ENCODE measurements around the gene STK39. TPM values are rescaled to one million over a fixed set of nuclear protein-coding genes. Genes with fewer than 3 reads are reported as not detected.

The STK39 gene
- total RNA-seq, 1 experiment from 2014 or later: 27.4 TPM

DNA sequence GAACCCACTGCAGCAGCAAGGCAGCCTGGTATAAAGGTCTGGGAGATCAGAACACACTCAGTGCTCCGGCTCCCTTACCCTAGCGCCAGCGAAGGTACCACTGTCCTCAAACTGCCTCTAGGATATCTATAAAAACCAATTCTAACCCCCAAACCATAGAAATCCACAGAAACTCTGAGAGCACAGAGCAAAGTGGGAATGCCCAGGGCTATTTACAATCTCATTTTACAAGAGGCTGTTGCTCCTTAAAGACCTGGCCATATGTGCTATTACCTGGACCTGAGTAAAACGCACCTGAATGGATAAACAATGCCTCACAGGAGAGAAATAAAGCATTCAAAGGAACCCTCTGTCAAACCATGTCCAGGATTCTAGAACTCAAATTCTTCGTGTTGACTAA, 4.3 kb downstream of the STK39 start:
- DNase-seq (ENCODE audit: low read depth): no peak

DNA sequence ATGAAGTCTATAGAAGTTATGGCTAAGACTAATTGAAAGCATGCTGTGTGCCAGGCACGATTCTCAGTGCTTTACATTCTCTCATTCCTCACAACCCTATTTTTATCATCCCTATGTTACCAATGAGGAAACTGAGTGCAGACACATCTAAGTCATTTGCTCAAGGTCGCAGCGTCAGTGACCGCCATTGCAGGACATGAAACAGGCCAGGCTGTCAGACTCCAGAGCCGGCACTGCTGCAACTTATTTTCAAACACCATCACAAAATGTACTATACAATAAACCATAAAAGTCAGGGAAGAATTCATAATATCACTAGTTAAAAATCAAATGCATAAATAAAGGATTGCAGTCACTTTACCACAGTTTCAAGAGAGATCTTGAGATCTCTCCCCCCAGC, 5.6 kb downstream of the STK39 start:
- DNase-seq (ENCODE audit: low read depth): no peak

DNA sequence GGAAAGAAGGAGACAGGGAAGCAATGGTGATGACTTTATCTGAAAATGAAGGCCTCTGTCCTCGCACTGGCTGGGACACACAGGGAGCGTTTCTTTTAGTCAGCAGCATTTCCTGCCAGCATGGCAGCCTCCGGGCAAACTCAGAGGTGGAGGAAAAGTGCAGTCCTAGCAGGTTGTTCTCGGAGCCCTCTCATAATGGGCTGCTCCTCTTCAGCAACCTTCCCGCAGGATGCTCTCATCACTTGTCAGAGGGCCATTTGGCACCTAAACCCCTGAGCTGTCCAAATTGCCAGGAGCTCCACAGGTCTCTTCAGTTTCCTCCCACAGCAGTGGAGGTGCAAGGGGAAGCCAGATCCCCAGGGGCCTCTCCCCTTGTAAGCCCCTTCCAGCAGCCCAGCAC, 6.2 kb downstream of the STK39 start:
- peak; percentile 53 for DNase-seq (ENCODE audit: low read depth)

DNA sequence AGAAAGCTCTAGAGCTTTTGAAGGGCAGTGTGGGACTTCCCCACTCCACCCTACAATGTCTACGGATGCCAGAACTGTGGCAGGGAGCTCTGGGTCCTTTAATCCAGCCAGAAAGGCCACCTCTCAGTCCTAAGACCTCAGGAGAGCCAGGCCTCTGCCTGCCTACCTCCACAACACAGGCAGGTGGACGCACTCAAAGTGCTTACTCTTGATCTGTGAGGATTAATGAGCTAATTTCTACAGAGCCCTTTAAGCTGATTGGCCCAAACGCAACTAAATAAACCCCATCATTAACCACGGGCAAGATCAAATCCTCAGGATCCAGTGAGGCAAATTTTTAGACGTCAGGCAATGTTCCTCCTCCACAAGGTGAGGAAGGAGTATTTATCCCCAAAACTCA, 8.1 kb downstream of the STK39 start:
- no peak for DNase-seq (ENCODE audit: low read depth)

DNA sequence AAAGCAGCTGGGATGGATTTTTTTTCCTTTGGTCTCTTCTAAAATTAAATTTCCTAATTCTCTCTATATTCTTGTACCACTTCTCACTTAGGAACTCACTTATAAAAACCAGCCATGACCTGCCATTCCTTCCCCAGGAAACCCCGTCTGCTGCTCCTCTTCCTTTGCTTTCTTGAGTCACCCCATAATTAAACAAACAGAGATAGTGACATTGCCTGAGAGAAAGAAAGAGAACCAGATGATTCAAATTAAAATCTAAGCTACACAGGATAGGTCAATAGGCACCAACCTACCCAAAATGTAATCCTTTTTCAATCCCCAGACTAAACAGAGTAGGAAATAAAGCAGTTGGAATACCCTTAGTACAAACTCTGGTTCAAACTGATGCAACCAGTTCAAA, 9.7 kb downstream of the STK39 start:
- peak; percentile 41 for DNase-seq (ENCODE audit: low read depth)

DNA sequence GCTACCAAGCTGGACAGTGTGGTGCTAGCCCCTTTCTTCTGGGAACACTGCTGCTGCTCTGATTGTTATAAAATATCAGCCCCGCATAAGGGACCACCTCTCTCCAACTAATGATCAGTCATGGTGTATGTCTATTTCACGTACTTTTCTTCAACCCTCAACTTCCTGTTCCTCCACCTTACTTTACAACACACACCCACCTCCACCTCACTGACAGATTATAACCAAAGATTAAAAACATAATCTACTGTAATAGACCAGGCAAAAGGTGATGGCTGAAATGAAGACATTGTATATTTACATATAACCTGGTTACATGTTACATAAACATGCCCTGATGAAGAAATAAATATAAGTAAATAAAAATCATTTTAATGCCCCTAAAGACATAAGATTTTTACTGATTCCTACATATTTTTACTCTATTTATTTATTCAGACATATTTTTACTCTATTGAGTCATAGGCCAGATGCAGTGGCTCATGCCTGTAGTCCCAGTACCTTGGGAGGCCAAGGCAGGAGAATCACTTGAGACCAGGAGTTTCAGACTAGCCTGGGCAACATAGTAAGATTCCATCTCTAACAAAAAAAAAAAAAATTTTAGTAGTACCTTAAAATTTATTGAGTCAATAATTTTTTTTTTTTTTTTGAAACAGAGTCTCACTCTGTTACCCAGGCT, 12.8 kb downstream of the STK39 start:
- DNase-seq (ENCODE audit: low read depth): no peak

DNA sequence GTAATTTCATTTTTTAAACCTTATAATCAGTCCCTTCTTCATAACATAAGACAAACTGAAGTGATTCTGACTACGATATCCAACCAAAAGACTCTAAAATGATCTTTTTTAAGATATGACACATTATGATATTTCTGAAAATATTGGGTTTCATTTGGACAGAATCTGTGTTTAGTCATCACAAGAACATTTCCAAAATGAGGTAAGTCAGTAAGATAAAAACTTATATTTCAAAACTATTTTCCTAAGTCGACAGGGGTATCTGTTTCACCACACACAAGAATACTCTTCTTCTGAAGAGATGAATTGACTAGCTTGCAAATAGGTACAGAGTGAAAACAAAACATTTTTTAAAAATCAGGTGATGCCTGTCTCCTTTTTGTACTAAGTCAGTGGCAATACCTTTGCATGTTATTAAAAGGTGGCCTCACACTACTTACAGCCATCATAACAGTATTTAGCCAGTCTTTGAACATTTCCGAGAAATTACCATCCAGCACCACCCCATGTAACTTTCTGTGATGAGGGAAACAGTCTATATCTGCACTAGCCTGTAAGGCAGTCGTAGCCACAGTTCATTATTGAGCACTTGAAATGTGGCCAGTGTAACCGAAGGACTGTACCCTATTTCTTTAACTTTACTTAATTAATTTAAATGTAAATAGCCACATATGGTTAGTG, 13.5 kb downstream of the STK39 start:
- no peak for DNase-seq (ENCODE audit: low read depth)

DNA sequence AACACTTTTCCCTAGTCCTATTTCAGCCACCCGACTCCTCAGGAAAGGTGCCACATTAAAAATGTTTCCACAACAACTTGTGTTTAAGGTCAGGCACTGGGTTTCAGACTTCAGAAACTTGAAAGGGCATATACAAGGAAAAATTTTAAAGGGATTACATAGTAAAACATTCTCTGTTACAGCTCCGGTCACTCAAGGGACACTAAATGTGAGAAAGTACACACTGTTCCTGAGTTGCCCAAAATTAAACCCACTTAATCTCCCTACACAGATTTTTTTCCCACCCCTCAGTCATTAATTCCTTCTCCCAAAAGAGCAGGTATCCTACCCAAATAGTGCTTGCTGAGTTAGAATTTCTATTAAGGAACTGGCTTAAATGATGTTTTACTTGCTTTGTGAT, 14.2 kb downstream of the STK39 start:
- DNase-seq (ENCODE audit: low read depth): no peak

DNA sequence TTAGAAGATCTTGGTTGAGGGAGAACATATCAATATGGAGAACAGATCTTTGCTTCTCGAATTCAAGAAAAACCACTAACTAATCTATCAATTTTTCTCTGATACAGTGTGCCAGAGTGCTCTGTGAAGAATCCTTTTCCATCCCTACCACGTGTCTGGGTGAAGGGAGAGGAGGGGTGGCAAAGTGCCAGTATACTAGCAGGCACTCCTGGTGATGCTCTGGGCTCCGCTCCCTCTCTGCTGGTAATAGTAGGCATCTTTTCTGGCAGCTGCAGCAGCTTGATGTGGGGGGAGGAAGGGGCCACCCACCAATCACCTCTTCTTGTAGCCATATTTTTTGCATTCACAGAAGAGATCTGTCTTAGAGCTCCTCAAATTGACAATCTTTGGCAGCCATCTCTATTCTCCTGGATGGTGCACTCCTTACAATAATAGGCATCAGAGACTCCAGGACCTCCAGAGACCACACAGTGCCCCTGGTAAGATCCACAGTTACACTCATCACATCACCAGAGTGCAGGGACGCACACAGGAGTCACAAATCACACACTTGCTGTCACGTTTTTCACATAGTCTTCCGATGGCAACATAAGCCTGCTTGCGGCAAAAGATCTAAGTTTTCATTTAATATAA, 15.7 kb downstream of the STK39 start:
- DNase-seq (ENCODE audit: low read depth): no peak

DNA sequence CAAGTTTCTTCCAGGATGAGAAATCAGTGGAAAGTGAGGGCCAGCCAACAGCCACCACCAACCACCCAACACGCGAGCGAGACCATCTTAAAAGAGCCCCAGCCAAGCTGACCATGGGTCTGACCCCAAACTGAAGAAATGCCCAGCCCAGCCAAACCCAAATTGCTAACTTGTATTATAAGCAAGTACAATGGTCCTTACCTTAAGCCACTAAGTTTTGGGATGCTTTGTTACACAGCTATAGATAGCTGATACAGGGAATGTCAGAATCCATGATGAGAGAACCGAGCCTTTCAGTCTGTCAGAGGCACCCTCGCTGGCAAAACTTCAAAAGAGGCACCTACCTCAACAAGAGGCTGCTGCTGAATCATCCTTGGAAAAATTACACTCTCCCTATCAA, 17.0 kb downstream of the STK39 start:
- no peak for DNase-seq (ENCODE audit: low read depth)

DNA sequence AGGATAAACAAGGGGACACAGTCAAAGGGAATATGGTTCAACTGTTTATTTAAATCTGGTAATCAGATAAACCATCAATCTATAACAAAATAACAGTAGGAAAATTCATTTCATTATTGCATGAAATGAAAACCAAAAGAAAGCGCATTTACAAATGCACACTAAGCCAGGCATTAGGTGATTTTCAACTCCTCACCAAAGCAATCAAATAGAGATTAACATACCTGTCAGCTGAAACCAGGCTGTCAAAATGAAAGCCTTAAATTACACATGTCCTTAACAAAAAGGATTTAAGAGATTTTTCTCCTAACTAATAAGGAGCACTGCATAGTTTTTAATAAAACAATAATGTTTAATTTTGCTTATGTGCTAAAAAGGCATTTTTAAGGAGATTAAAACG, 23.0 kb downstream of the STK39 start:
- DNase-seq (ENCODE audit: low read depth): no peak

DNA sequence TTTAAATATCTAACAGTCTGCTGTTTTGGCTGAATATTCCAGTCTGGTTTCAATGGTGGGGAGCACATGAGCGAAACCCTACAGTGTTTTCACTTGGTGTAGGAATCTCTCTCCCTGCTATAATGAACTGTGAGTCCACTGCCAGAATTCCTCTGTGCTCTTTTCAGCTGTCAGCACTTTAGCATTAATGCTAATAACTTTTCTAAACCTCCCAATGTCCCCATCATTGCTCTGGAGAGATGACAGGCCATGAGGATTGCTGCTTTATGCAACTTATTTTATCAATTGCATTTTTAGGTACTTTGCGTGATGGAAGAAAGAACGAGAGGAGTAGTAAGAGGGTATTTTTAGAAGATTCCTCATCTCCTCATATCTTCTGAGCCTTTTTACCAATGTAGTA, 25.3 kb downstream of the STK39 start:
- DNase-seq (ENCODE audit: low read depth): no peak

DNA sequence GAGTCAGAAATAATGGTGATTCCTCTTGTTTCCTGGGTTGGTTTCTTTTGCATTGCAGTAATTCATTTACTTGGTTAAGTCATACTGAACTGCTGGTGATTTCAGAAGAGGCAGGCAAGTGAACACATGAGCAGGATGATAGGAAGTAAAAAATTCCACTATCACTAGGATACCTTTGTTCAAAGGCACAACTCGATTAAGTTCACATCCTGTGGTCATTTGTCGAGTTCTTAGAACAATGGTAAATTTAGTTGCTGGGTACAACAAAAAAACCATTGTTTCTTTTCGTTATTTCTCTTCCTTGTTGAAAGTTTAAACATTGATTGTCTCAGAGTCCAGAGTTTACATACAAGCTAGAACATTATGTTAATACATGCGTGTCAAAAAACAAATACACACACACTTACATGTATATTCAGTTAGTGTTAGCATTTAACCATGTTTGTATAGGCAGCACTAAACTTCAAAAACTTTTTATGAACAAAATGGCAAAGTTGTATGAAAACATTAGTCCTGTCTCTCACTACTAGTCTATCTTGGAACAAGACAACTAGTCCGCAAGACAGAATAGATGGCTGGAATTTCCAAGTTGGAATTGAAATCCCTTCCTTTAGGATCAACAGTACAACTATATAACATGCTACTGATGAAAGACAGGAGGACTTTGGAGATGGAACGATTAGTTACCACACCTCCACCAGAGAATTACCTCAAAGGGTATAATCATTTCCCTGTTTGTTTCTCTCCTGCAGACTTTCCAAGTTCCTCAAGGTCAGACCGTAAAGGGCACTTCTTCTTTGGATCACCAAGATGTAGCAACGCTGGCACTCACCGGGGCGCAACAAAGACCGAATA, 26.2 kb downstream of the STK39 start:
- DNase-seq (ENCODE audit: low read depth): peak; percentile 8

DNA sequence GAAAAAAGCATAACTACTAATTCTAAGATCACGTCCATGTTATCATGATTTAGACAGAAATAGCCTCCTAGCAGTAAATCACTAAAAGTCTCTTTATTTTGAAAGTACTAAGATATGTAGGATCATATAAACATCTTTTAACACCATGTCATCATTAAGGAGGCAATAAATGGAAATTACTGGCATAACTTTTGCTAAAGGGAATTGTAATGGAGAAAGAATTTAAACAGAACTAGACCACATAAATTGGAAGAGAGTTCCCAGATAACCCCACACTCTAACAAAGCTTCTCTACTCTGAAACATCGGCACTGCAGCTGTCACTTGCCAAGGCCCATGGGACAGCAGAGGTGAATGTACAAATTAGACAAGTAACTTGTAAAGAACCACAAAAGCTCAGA, 29.5 kb downstream of the STK39 start:
- DNase-seq (ENCODE audit: low read depth): no peak

DNA sequence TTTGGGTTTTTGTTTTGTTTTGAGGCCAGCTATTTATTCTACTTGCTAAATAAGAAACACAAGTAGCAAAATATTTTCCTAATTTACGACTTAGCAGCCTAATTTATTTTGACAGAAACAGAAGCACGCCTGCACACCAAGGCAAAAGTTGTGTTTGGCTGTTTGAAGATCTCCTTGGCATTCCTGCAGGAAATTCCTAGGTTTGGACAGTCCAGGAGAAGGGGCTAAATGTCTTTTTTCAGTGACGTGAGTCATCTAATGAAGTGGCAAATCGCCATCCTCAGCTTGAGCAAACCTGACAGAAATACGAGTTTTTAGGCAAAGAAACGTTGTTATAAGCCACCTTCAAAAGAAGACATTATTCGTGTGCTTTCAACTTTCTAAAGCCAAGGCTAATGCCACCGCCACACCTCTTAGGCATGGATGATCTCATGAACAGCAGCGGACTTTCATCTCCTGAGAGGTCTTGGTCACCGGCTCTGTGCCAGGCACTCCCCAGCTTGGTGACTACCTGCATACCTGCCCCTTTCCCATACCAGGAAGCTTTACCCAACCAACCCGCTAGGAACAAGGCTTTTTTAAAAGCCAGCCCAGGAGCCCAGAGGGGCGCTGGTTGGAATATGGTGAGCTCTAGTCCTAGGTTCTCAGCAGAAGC, 30.9 kb downstream of the STK39 start:
- DNase-seq (ENCODE audit: low read depth): peak; percentile 45

DNA sequence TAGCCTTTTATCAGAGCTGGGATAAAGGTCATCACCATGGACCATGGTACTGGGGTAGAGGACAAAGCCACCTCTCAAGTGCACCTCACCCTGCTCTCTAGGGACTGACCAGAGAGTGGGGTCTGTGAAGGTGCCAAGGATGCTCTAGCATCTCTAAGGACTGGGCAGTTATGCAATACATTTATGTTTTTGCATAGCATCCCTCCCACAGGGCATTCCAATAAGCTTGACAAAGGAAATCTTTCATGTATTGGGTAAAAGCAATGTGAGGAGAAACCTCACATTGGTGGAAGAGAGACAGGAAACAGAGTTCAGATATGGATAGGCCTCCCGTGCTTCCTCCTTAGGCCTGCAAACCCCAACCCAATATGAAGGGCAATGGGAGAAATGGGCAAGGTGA, 31.6 kb downstream of the STK39 start:
- DNase-seq (ENCODE audit: low read depth): no peak

DNA sequence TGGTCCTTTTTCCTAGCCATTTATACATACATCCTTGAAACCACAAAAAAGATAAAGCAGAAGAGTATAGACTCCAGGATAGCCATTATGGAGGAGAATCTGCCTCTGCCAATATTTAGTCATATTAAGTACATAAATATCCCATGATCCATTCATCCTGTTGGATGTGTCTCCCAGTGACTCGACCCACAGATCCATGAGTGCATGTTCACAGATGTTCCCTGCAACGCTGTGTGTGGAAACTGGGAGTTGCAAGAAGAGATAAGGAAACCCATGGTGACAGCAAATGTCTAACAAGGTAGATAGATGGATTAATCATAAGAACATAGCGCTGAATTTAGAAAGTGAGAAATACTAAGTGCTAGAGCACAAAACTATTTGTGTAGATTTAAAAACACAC, 34.5 kb downstream of the STK39 start:
- peak; percentile 35 for DNase-seq (ENCODE audit: low read depth)

DNA sequence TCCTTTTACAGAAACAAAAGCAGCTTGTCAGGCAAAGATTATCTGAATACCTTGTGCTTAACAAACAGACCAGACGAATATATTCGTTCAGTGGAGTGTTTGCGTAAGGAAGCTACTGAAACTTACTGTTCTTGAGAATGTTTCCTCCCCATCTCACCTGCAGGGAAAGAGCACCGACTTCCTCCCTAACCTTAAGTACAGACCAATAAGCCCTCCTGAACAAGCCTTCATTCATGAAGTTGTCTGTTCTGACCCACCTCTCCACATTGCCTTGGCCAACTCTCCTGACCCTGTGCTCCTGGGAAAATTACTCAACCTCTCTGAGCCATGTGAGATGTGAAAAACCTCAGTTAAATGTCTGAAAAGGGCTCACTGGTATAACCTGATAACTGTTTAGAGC, 35.2 kb downstream of the STK39 start:
- no peak for DNase-seq (ENCODE audit: low read depth)

DNA sequence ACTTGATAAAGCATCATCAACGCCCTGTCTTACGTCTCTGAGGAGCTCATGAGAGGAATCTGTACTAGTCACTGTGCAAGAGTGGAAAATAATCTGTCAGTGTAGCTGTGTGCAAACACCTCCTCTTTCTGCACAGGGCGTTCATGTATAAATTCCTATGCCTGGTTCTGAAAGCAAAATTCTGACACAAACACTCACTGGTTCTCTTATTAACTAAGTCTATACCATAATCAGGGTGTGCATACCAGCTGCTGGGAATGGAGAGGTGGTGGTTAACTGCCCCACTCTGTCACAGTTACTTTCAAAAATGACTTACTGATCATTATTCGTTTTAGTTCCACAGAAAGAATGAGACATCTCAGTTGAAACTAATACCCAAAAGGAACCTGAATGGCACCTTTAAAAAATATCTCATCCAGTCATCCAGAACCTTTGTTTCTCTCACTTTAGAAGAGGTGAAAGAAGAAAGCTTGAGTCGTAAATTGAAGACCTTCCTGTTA, 35.7 kb downstream of the STK39 start:
- no peak for DNase-seq (ENCODE audit: low read depth)

DNA sequence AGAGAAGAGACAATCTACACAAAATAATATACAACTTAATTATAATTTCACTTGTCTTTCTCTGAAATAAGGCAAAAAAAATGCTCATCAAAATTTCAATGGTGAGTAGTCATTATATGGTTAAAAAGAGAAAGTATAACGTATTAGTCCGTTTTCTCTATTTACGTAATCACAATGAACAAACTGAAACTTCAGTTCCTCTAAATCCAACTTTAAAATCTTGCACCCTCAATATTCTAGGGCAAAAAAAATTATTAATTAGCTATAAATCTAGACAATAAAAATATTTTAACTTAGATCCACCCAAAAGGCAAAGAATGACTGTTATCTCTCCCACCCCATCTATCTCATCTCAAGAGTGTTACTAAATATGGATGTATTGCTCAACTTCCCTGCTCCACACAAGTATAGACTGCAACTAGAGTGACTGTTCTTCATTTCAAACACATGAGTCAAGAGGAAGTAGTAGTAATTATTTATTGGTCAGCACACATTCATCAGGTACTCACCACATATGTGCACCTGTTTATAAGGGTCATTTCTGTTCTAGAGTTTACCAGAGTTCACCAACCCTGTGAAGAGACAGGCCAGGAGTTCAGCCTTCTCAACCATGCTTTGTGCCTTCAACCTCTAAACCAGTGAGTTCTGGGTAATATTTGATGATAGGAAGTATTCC, 36.4 kb downstream of the STK39 start:
- DNase-seq (ENCODE audit: low read depth): peak; percentile 90

All from RPMI7951 (cell line).